HG02973 (cell line): ENCODE measurements around the gene PPIP5K1.

ENCODE experiments used
- ATAC-seq: cut with Tn5 transposase; IDR thresholded peaks from one replicate; pipeline ENCODE4 v1.9.1; 2021; ENCODE audit warnings: moderate library complexity; ENCODE audit not compliant: unreplicated experiment

The PPIP5K1 gene

GRCh38 chr15:43519196-43519595 is 70.8 kb downstream of the PPIP5K1 start:
- no peak for ATAC-seq

DNA sequence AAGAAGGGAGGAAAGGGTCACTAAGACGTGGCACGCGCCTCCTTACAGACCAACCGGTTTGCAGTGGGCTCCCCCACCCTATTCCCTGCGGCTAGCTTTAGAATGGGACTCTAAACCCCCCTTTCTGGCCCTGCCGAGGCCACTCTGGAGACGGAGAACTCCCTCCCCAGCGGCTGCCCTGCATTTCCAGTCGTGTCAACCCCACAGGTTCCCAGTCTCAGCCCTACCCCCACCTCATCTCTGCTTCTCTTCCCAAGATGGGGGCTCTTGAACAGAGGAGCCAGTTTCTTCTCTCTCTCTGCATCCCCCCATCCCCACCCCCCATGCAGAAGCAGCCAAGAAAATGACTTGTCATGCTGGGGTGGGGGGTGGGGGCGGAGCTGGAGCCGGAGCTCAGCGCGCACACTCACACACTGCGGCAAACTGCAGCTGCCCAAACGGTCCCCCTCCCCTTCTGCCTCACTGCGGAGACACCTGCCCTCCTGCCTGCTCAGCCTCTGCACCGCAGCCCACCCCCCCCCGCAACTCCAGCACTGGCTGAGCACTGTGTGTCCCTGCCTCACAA is 71.7 kb downstream of the PPIP5K1 start:
- ATAC-seq, result no peak

- ATAC-seq, result no peak
Observed at GRCh38 chr15:43517354-43518196, 72.4 kb downstream of the PPIP5K1 start, which contains the start of gene MAP1A. Gene MAP1A (plus strand): TSS chr15:43517608. CDS start chr15:43521474, 3,866 bp downstream.

- ATAC-seq, result no peak
Observed at GRCh38 chr15:43516801-43517353, 73.1 kb downstream of the PPIP5K1 start.

- ATAC-seq, result no peak
Observed at GRCh38 chr15:43516185-43516584, 73.8 kb downstream of the PPIP5K1 start.

- ATAC-seq, result no peak
Observed at GRCh38 chr15:43515741-43516140, 74.3 kb downstream of the PPIP5K1 start.

DNA sequence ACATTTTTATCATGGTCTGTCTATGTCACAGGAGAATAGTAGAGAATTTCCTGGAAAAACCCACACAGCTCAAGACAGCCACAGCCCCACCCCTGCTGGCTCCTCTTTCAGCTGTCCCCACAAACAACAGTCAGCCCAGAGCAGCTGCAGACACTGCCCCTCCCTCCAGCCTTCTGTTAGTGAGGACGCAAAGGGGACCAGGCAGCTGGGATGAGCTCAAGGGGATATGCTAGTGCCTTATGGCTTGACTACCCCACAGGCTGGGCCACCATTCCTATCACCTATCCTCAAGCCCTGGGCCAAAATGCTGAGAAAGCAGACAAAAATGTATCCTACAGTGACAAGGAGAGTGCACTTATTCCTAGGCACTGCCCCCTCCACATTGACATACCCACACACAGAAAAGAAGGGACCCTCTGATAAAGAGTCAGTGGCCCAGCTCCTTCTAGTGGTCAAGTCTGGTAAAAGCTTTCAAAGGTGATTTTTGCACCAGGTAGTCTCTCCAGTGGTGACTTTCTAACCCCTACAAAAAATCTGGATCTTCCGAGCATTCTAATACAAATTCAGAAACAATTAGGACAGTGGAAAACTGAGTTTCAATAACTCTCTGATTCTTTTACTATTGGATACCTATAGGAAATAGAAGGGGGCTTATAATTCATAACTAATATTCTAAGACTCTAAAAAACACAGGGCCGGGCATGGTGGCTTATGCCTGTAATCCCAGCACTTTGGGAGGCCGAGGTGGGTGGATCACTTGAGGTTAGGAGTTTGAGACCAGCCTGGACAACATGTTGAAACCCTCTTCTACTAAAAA is 75.6 kb downstream of the PPIP5K1 start:
- ATAC-seq, result no peak

- ATAC-seq, result no peak
Observed at GRCh38 chr15:43513550-43513949, 76.5 kb downstream of the PPIP5K1 start.

- no peak for ATAC-seq
Observed at GRCh38 chr15:43511012-43511885, 78.8 kb downstream of the PPIP5K1 start.

- peak; percentile 95 for ATAC-seq
Observed at GRCh38 chr15:43510200-43511011, 79.6 kb downstream of the PPIP5K1 start.

GRCh38 chr15:43509660-43510199 is 80.3 kb downstream of the PPIP5K1 start:
- no peak for ATAC-seq

DNA sequence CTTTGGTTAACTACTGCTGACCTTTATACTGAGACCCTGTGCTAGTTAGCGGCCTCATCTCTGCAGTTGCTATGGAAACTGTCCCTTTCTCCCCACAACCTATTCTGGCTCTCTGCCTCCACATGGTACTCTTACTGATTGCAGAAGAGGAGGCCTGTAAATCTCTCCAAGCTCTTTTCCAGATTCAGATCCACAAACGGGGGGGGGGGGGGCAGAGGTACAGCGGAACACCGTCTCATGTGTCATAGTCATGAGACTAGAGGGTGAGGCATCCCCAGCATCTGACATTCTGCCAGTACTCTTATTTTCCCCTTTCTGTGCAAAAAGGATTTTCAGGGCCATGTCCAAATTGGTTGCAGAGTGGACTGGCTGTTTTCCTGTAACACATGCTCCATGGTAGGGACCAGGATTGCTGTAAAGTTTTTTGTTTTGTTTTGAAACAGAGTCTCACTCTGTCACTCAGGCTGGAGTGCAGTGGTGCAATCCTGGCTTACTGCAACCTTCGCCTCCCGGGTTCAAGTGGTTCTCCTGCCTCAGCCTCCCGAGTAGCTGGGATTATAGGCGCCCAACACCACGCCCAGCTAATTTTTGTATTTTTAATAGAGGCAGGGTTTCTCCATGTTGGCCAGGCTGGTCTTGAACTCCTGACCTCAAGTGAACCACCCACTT is 80.9 kb downstream of the PPIP5K1 start:
- no peak for ATAC-seq

DNA sequence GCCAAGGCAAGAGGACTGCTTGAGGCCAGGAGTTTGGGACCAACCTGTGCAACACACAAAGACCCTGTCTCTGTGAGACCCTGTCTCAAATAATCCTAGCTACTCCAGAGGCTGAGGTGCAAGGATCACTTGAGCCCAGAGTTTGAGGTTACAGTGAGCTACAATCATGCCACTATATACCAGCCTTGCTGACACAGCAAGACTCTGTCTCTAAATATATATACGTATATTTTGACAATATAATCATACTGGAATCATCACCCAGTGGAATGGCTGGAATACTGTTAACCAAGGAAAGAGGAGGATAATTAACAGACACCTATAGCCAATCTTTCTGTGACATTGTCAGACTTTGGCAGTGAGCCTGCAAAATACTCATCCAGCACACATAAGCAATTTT is 81.6 kb downstream of the PPIP5K1 start:
- no peak for ATAC-seq

- no peak for ATAC-seq
Observed at GRCh38 chr15:43505738-43506137, 84.3 kb downstream of the PPIP5K1 start.

DNA sequence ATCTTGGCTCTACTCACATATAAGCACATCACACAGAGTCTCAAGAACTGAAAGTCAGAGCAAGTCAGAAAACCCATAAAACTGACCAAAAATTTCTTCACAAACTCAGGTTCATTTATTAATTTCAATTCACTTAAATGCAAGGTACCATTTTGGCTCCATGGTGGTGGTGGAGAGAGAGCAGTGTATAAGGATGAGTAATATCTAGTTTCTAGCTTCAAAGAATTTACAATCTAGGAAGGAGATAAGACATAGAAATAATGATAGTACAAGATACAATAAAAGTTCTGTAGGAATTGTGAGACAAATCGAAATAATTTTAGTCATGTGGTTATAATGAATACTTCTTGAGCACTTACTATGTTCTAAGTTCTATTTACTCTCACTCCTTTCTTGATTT is 90.4 kb downstream of the PPIP5K1 start:
- ATAC-seq, result no peak

GRCh38 chr15:43498990-43499389 is 91.0 kb downstream of the PPIP5K1 start:
- ATAC-seq, result no peak

GRCh38 chr15:43493703-43494472 is 96.1 kb downstream of the PPIP5K1 start:
- ATAC-seq, result no peak
